Stimulated activated CD4-positive, alpha-beta T cell treated with anti-CD3 and anti-CD28 coated beads, Interleukin-2, amount 100 ng/mL, for 4 hours (primary cell): Measurements from ENCODE around the gene IL17D.
A peak's percentile ranks its signal among the peaks of the same experiment; 100 is the strongest.

ENCODE experiments used
- DNase-seq: peaks from one replicate; pipeline ENCODE4 v3.0.0-alpha.2; 2020; ENCODE audit warnings: low read depth

The IL17D gene

GRCh38 chr13:20691616-20692015 is 11.9 kb upstream of the IL17D start:
- DNase-seq, result no peak

GRCh38 chr13:20696073-20696472 is 7.4 kb upstream of the IL17D start:
- no peak for DNase-seq

- DNase-seq, result no peak
Measured at GRCh38 chr13:20699715-20700114, 3.8 kb upstream of the IL17D start.

GRCh38 chr13:20700288-20700687 is 3.2 kb upstream of the IL17D start:
- DNase-seq, result no peak

GRCh38 chr13:20701461-20701860 is 2.0 kb upstream of the IL17D start:
- no peak for DNase-seq

- DNase-seq, result no peak
Measured at GRCh38 chr13:20702530-20702914, 977 bp upstream of the IL17D start.

GRCh38 chr13:20703780-20704458 is 420 bp downstream of the IL17D start:
- peak; percentile 73 for DNase-seq

GRCh38 chr13:20704459-20705069 is 1.1 kb downstream of the IL17D start:
- DNase-seq, result no peak

- DNase-seq, result no peak
Measured at GRCh38 chr13:20706661-20707060, 3.2 kb downstream of the IL17D start.

- no peak for DNase-seq
Measured at GRCh38 chr13:20708216-20708615, 4.7 kb downstream of the IL17D start.

GRCh38 chr13:20709369-20709768 is 5.9 kb downstream of the IL17D start:
- no peak for DNase-seq

GRCh38 chr13:20709782-20710181 is 6.3 kb downstream of the IL17D start:
- no peak for DNase-seq

GRCh38 chr13:20711301-20712044 is 8.0 kb downstream of the IL17D start:
- DNase-seq, result no peak

- DNase-seq, result no peak
Measured at GRCh38 chr13:20713014-20713376, 9.5 kb downstream of the IL17D start.

GRCh38 chr13:20713751-20714150 is 10.3 kb downstream of the IL17D start:
- DNase-seq, result no peak

GRCh38 chr13:20714161-20714560 is 10.7 kb downstream of the IL17D start:
- no peak for DNase-seq

- DNase-seq, result no peak
Measured at GRCh38 chr13:20714563-20715329, 11.2 kb downstream of the IL17D start.

- no peak for DNase-seq
Measured at GRCh38 chr13:20715330-20715712, 11.8 kb downstream of the IL17D start.

- no peak for DNase-seq
Measured at GRCh38 chr13:20716951-20717350, 13.5 kb downstream of the IL17D start.

GRCh38 chr13:20717581-20718542 is 14.4 kb downstream of the IL17D start:
- DNase-seq, result no peak

GRCh38 chr13:20718958-20719566 is 15.6 kb downstream of the IL17D start:
- no peak for DNase-seq
